Vagina (tissue), 2 donors: ENCODE data around the gene BORCS6.

ENCODE experiments used
- CTCF ChIP-seq, 3 experiments: fragments of 450-650 bp in 2 of 3; fragments of 200-600 bp in 1 of 3; sonication (generic) in 1 of 3; IDR thresholded peaks; one replicate each; pipeline ENCODE4 v1.5.1; 2017 to 2019; ENCODE audit warnings: antibody characterized with exemption in 3 of 3, mild to moderate bottlenecking in 2 of 3, moderate library complexity in 2 of 3
- POLR2A ChIP-seq, 2 donors: fragments of 450-650 bp; IDR thresholded peaks; one replicate each; pipeline ENCODE4 v1.6.1; 2017; ENCODE audit warnings: antibody characterized with exemption in 2 of 2, mild to moderate bottlenecking in 2 of 2, moderate library complexity in 2 of 2
- POLR2AphosphoS5 ChIP-seq, 2 donors: sonication (generic); formaldehyde crosslinking; IDR thresholded peaks; one replicate each; pipeline ENCODE4 v1.9.0; 2017; ENCODE audit warnings: antibody characterized with exemption in 2 of 2, mild to moderate bottlenecking in 2 of 2, low read depth in 1 of 2; ENCODE audit not compliant: insufficient read depth in 1 of 2

GRCh38 chr17:8160741-8161221 is 29.2 kb downstream of the BORCS6 start:
- TF ChIP-seq CTCF (IDR thresholded peaks at IDR 0.05) (no peak), POLR2A (IDR thresholded peaks at IDR 0.05) (no peak), POLR2AphosphoS5 (IDR thresholded peaks at IDR 0.05; ENCODE audit: insufficient read depth in 1 of 2, low read depth in 1 of 2) (no peak)
